HepG2 (cell line): ENCODE data around the gene FBXO11. TPM values are rescaled to one million over a fixed set of nuclear protein-coding genes. Genes with fewer than 3 reads are reported as not detected.
A peak's percentile ranks its signal among the peaks of the same experiment; 100 is the strongest.

Source experiments
- ATAC-seq: fragments of 200-7000 bp; cut with Tn5 transposase; 3 replicates; pipeline ENCODE4 v1.9.1; 2020; ENCODE audit warnings: mild to moderate bottlenecking, moderate library complexity
- BruUV-seq: library from RNA; stranded (reverse); fragments of 400-500 nt; replicated peaks from 2 replicates; lab custom pipeline; 2021; lab: Mats Ljungman, UMichigan
- CTCF ChIA-PET: fragments of 300-600 bp; formaldehyde crosslinking; extraction: SDS; loops from one replicate; lab custom pipeline; 2021; ENCODE audit warnings: low total read pairs, inconsistent platforms, low intra/inter-chr PET ratio; lab: Yijun Ruan, JAX
- POLR2A ChIA-PET: fragments of 350-600 bp; sonication (Branson Sonifier 250); formaldehyde crosslinking; loops from one replicate; lab custom pipeline; 2020; ENCODE audit warnings: antibody characterized with exemption, inconsistent platforms; lab: Yijun Ruan, JAX
- DNase-seq: peaks from one replicate; pipeline ENCODE4 v3.0.0-alpha.2; 2015; ENCODE audit warnings: low spot score
- FAIRE-seq: peaks from 3 replicates; lab custom pipeline; 2011; peaks lifted over from hg19 to GRCh38; lab: Jason Lieb, UNC
- H2AFZ ChIP-seq: one replicate; pipeline ENCODE4 v1.6.1; 2011; ENCODE audit warnings: low read length, inconsistent platforms
- H3K27ac ChIP-seq: fragments of 300-600 bp; 3 replicates; pipeline ENCODE4 v1.8.0; 2011; ENCODE audit warnings: mixed run types, mild to moderate bottlenecking, mixed read lengths, low read length, inconsistent platforms; ENCODE audit not compliant: insufficient read depth; ENCODE audit errors: extremely low read length
- H3K27me3 ChIP-seq, 2 experiments: fragments of 200-600 bp in 1 of 2; 2 replicates in 1 of 2; 3 replicates in 1 of 2; pipeline versions ENCODE4 v1.6.0 to v1.8.0; 2011; ENCODE audit warnings: low read length in 2 of 2, mild to moderate bottlenecking in 2 of 2, moderate library complexity in 2 of 2, inconsistent platforms in 1 of 2; ENCODE audit not compliant: insufficient read depth in 2 of 2, control insufficient read depth in 1 of 2
- H3K36me3 ChIP-seq, 2 experiments: fragments of 200-600 bp in 1 of 2; replicated peaks in 1 of 2; 2 replicates in 1 of 2; 3 replicates in 1 of 2; pipeline versions ENCODE4 v1.5.1 to v1.8.0; 2011; ENCODE audit warnings: low read length in 2 of 2, inconsistent platforms in 1 of 2; ENCODE audit not compliant: insufficient read depth in 2 of 2, control insufficient read depth in 1 of 2
- H3K4me1 ChIP-seq: 2 replicates; pipeline ENCODE4 v1.5.1; 2012; ENCODE audit warnings: low read length, inconsistent platforms; ENCODE audit not compliant: insufficient read depth
- H3K4me2 ChIP-seq: 2 replicates; pipeline ENCODE4 v1.6.0; 2011; ENCODE audit warnings: low read depth, low read length, inconsistent platforms
- H3K4me3 ChIP-seq, 3 experiments: fragments of 200-600 bp in 1 of 3; sonication (generic), shearing (Covaris generic) in 1 of 3; replicated peaks in 1 of 3; 2 replicates each; pipeline ENCODE4 v1.5.1; 2011 to 2016; ENCODE audit warnings: low read length in 3 of 3, inconsistent platforms in 2 of 3, low read depth in 2 of 3, mild to moderate bottlenecking in 2 of 3, control low read depth in 1 of 3, mixed read lengths in 1 of 3; ENCODE audit not compliant: insufficient read depth in 1 of 3
- H3K79me2 ChIP-seq: one replicate; pipeline ENCODE4 v1.6.1; 2011; ENCODE audit warnings: low read length, inconsistent platforms; ENCODE audit not compliant: insufficient read depth
- H3K9ac ChIP-seq: 2 replicates; pipeline ENCODE4 v1.6.0; 2011; ENCODE audit warnings: mild to moderate bottlenecking, low read depth, low read length, inconsistent platforms; ENCODE audit not compliant: insufficient read depth
- H3K9me3 ChIP-seq: 2 replicates; pipeline ENCODE4 v1.5.1; 2012; ENCODE audit warnings: mild to moderate bottlenecking, low read length
- H4K20me1 ChIP-seq: 2 replicates; pipeline ENCODE4 v1.6.0; 2011; ENCODE audit warnings: inconsistent platforms, mild to moderate bottlenecking, low read length, moderate library complexity; ENCODE audit not compliant: insufficient read depth
- ELF4 ChIP-seq: sonication (generic); formaldehyde crosslinking; IDR thresholded peaks from 2 replicates; pipeline ENCODE4 v1.5.0; 2020; ENCODE audit warnings: missing genetic modification reagents, mild to moderate bottlenecking, moderate library complexity, borderline replicate concordance
- FOXJ3 ChIP-seq: sonication (generic); formaldehyde crosslinking; IDR thresholded peaks from 2 replicates; pipeline ENCODE4 v1.4.0; 2020; ENCODE audit warnings: missing genetic modification reagents, mild to moderate bottlenecking, borderline replicate concordance
- HNRNPL ChIP-seq: fragments of 200-400 bp; formaldehyde crosslinking; IDR thresholded peaks from 2 replicates; pipeline ENCODE4 v1.6.1; 2017; ENCODE audit warnings: mild to moderate bottlenecking, low read depth, low read length
- KMT2A ChIP-seq: sonication (generic); formaldehyde crosslinking; IDR thresholded peaks from 2 replicates; pipeline ENCODE4 v1.4.0; 2020; ENCODE audit warnings: missing genetic modification reagents
- ONECUT2 ChIP-seq: sonication (generic); formaldehyde crosslinking; IDR thresholded peaks from 2 replicates; pipeline ENCODE4 v1.4.0; 2020; ENCODE audit warnings: missing genetic modification reagents
- REST ChIP-seq, 2 experiments: IDR thresholded peaks; 2 replicates each; pipeline ENCODE4 v1.6.1; 2011 to 2012; ENCODE audit warnings: low read length in 2 of 2, borderline replicate concordance in 1 of 2, low read depth in 1 of 2, mild to moderate bottlenecking in 1 of 2, moderate library complexity in 1 of 2
- ZNF101 ChIP-seq: sonication (generic); formaldehyde crosslinking; IDR thresholded peaks from 2 replicates; pipeline ENCODE4 v1.4.0; 2020; ENCODE audit warnings: mild to moderate bottlenecking, low read depth, missing genetic modification reagents, borderline replicate concordance
- ZNF17 ChIP-seq: sonication (generic); formaldehyde crosslinking; IDR thresholded peaks from 2 replicates; pipeline ENCODE4 v1.5.0; 2020; ENCODE audit warnings: mild to moderate bottlenecking, missing genetic modification reagents
- ZNF510 ChIP-seq: sonication (generic); formaldehyde crosslinking; IDR thresholded peaks from 2 replicates; pipeline ENCODE4 v1.4.0; 2020; ENCODE audit warnings: low read depth, mild to moderate bottlenecking, missing genetic modification reagents
- ZNF839 ChIP-seq: sonication (generic); formaldehyde crosslinking; IDR thresholded peaks from 2 replicates; pipeline ENCODE4 v1.4.0; 2020; ENCODE audit warnings: missing genetic modification reagents, mild to moderate bottlenecking, borderline replicate concordance
- WGBS: methylation state at CpG from one replicate; pipeline ENCODE4 v1.1.6; 2017; ENCODE audit warnings: low lambda C conversion rate; 5-methylcytosine and 5-hydroxymethylcytosine counted together
- in situ Hi-C: cut with HindIII; loops from 2 replicates; pipeline ENCODE4 v1.10.0; 2017; ENCODE audit warnings: low pct_unique_long_range_greater_than_20kb; ENCODE audit not compliant: extremely low pct_ligation_motif_present
- intact Hi-C: fragments of 100-400 bp; cut with micrococcal nuclease; formaldehyde crosslinking; loops from one replicate; pipeline ENCODE4 v1.10.0; 2022; ENCODE audit not compliant: unreplicated experiment
- polyA plus RNA-seq, 8 experiments: library from polyadenylated mRNA; depleted of rRNA in 3 of 8; stranded (reverse) in 7 of 8; unstranded in 1 of 8; fragments of >200 nt; fragmentation: Illumina TruSeq in 4 of 8; extraction: Trizol in 4 of 8; gene quantifications; 2 replicates each; pipeline versions ENCODE4 v1.2.1 to v1.2.3, GENCODE V29; 2011 to 2016; ENCODE audit warnings: low read depth in 4 of 8, missing spikeins in 1 of 8, mixed read lengths in 1 of 8; ENCODE audit not compliant: insufficient read depth in 1 of 8
- total RNA-seq, 5 experiments: library from RNA; depleted of rRNA; stranded (reverse); fragments of >200 nt; fragmentation: Illumina TruSeq; extraction: Trizol; gene quantifications; 2 replicates each; pipeline ENCODE4 v1.2.3, GENCODE V29; 2016; ENCODE audit warnings: low read depth in 1 of 5

FBXO11 gene
- total and polyA plus RNA-seq, 2 of the 13 experiments (the other 11 are each of a cell fraction or from before 2014, with no cell fraction given): 27.9 to 47.6 TPM

GRCh38 chr2:47767497-47767844 is 138.8 kb downstream of the FBXO11 start:
- in situ Hi-C loops (loop anchor here (5.0 to 10.0 kb wide), 3 partner anchors 115 to 433 kb away; no protein-coding TSS in a partner anchor), intact Hi-C loops (loop anchor here (5.0 kb wide), 1 partner anchor 380 kb away; no protein-coding TSS in a partner anchor)

More at GRCh38 chr2:47767497-47767844, 138.8 kb downstream of the FBXO11 start:
- Histone ChIP-seq H3K4me3 (0 out of 6 replicates have a peak overlapping the region, but pooled peaks of 1 of the 3 experiments have one; percentile 38), H3K36me3 (no peaks in the 10 kb centered on the region), H3K4me1 (peaks cover 6% of the 10 kb centered on the region; the same call in 1 of the 2 replicates), H3K9ac (no peak overlapping the region), H3K4me2 (peak overlapping the region; percentile 65; the same call in 1 of the 2 replicates), H2AFZ (no peak overlapping the region), H4K20me1 (no peaks in the 10 kb centered on the region), H3K27me3 (peaks cover 0 to 8% of the 10 kb centered on the region in 2 experiments; a peak in 2 of 5 replicates), H3K9me3 (no peaks in the 10 kb centered on the region), H3K27ac (no peak overlapping the region), H3K79me2 (no peaks in the 10 kb centered on the region)
- ATAC-seq (no peak), DNase-seq (no peak), FAIRE-seq (no peak)
- 3% methylated on average over 3 of the region's 3 CpGs for WGBS
- CTCF ChIA-PET: interaction anchor here (0.7 to 1.9 kb wide), 4 partner anchors 12 to 379 kb away, joined by 3 to 17 read pairs (median 9); no protein-coding TSS in a partner anchor
- TF ChIP-seq KMT2A (CRISPR knock-in tag) (no peak), ZNF839 (CRISPR knock-in tag) (no peak), ELF4 (no peak), ONECUT2 (no peak), FOXJ3 (CRISPR knock-in tag) (no peak), ZNF510 (no peak), ZNF17 (CRISPR knock-in tag) (no peak), HNRNPL (no peak), ZNF101 (CRISPR knock-in tag) (no peak), REST (IDR thresholded peaks at IDR 0.05; ENCODE audit: borderline replicate concordance in 1 of 2, low read depth in 1 of 2, low read length in 2 of 2) (no peak)
- BruUV-seq: no TSS peak
- POLR2A ChIA-PET: interaction anchor here (0.9 to 1.1 kb wide), 4 partner anchors 15 to 432 kb away, joined by 3 to 11 read pairs (median 4); partner anchors contain the start of gene MSH6
